Esophagus squamous epithelium (tissue), 4 donors: Measurements from ENCODE around the gene OTUB1.

Source experiments
- CTCF ChIP-seq, 6 experiments: fragments of 450-650 bp in 4 of 6; fragments of 200-600 bp in 2 of 6; sonication (generic) in 2 of 6; IDR thresholded peaks; one replicate each; pipeline ENCODE4 v1.5.1; 2016 to 2019; ENCODE audit warnings: antibody characterized with exemption in 6 of 6, mild to moderate bottlenecking in 4 of 6, moderate library complexity in 4 of 6
- POLR2A ChIP-seq, 4 donors: fragments of 450-650 bp; IDR thresholded peaks; one replicate each; pipeline ENCODE4 v1.6.1; 2017; ENCODE audit warnings: antibody characterized with exemption in 4 of 4, mild to moderate bottlenecking in 4 of 4, moderate library complexity in 3 of 4

GRCh38 chr11:63939397-63939891 is 46.8 kb upstream of the OTUB1 start:
- TF ChIP-seq CTCF (IDR thresholded peaks at IDR 0.05), result peak in 1 of 6 experiments; percentile 8
- no peak for TF ChIP-seq POLR2A (IDR thresholded peaks at IDR 0.05)
